NB4 (cell line): ENCODE data around the gene TNIP3.

Experiments
- POLR2A ChIP-seq: IDR thresholded peaks from 2 replicates; pipeline ENCODE4 v1.6.1; 2011; ENCODE audit warnings: mild to moderate bottlenecking; ENCODE audit not compliant: insufficient read length; ENCODE audit errors: extremely low read depth
- TF ChIP-seq, protein P1 (sequence below): IDR thresholded peaks from one replicate; pipeline ENCODE4 v1.5.1; 2012; ENCODE audit warnings: low read depth, low read length

DNA sequence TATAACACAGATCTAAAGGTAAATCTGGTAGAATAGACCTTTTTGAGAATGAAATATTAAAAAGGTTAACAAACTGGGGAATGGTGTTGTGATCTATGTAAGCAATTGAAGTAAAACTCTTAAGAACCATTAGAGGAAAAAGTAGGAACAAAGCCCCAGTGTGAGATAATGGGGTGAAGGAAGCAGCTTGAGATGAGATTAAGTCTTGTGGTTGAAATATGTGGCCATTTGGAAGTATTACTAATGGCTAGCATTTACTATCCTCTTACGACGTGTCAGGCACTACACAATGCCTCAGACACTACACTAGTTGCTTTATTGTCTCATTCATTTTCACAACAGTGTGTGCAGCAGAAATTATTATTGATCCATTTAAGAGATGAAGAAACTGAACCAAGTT, 65.9 kb downstream of the TNIP3 start:
- TF ChIP-seq, protein P1, sequence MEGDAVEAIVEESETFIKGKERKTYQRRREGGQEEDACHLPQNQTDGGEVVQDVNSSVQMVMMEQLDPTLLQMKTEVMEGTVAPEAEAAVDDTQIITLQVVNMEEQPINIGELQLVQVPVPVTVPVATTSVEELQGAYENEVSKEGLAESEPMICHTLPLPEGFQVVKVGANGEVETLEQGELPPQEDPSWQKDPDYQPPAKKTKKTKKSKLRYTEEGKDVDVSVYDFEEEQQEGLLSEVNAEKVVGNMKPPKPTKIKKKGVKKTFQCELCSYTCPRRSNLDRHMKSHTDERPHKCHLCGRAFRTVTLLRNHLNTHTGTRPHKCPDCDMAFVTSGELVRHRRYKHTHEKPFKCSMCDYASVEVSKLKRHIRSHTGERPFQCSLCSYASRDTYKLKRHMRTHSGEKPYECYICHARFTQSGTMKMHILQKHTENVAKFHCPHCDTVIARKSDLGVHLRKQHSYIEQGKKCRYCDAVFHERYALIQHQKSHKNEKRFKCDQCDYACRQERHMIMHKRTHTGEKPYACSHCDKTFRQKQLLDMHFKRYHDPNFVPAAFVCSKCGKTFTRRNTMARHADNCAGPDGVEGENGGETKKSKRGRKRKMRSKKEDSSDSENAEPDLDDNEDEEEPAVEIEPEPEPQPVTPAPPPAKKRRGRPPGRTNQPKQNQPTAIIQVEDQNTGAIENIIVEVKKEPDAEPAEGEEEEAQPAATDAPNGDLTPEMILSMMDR: no peak
- TF ChIP-seq POLR2A: no peak
